Muscle layer of duodenum (tissue), 2 donors: ENCODE data around the gene CFAP45.

Source experiments
- H3K27ac ChIP-seq: one replicate; pipeline ENCODE4 v1.7.0; 2013; ENCODE audit warnings: mild to moderate bottlenecking, low read length
- H3K27me3 ChIP-seq: one replicate; pipeline ENCODE4 v1.7.0; 2013; ENCODE audit warnings: low read depth, mild to moderate bottlenecking, control low read depth, low read length
- H3K36me3 ChIP-seq, 2 donors: one replicate each; pipeline ENCODE4 v1.7.0; 2013; ENCODE audit warnings: low read length in 2 of 2, control low read depth in 1 of 2, mild to moderate bottlenecking in 1 of 2; ENCODE audit not compliant: insufficient read depth in 2 of 2, control insufficient read depth in 1 of 2
- H3K4me1 ChIP-seq, 2 donors: one replicate each; pipeline ENCODE4 v1.7.0; 2013; ENCODE audit warnings: low read length in 2 of 2, mild to moderate bottlenecking in 2 of 2, control low read depth in 1 of 2, moderate library complexity in 1 of 2; ENCODE audit not compliant: insufficient read depth in 2 of 2, control insufficient read depth in 1 of 2
- H3K4me3 ChIP-seq, 2 donors: one replicate each; pipeline ENCODE4 v1.7.0; 2013; ENCODE audit warnings: low read length in 2 of 2, low read depth in 1 of 2, mild to moderate bottlenecking in 1 of 2
- H3K9me3 ChIP-seq, 2 donors: one replicate each; pipeline ENCODE4 v1.7.0; 2013; ENCODE audit warnings: low read length in 2 of 2, control low read depth in 1 of 2, mild to moderate bottlenecking in 1 of 2; ENCODE audit not compliant: control insufficient read depth in 1 of 2
- donor health status: healthy.

CFAP45 gene

DNA sequence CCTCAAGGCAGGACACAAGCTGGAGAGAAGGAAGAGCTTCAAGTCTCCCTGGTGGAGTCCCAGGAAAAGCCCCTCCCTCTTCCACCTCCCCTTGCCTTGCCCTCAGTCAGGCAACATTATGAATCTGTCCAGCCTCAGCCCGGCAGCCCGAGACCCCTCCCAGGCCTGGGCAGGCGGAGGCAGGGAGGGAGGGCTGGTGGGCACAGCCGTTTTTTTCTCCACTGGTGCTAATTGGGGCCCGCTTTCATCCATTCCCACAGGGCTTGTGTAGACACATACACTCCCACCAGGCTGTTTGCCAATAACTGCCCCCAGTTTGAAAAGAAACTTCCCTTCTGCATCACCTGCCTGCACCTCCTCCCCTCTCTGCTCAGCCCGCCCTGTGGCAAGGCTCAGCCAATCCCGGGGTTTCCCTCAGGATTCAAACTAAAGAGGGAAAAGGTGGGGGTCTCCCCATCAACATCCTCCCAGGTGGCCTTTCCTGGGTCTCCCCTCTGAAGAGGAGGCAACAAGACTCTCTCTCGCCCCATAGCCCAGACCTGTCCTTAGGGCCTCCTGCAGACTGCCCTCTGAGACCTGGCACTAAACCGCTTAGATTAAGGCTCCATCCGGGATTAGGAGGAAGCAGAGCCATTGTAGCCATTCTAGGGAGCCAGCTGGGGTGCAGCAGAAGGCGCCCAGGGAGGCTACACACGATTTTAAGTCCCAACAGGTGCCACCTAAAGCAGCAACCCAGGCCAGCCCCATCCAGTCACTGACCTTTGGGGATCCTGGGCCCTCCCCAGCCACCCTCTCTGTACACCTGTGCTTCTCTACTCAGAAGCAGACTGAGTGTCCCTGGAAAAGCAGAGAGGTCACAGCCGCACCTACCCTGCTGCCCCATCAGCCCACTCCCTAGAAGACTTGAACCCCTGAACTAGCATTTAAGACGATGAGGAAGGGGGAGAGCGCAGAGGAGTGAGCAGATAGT is 41.9 kb upstream of the CFAP45 start:
- Histone ChIP-seq H3K27me3 (peaks cover 5% of the 10 kb centered on the region), H3K27ac (no peak overlapping the region), H3K4me3 (no peak overlapping the region), H3K9me3 (no peaks in the 10 kb centered on the region), H3K36me3 (no peaks in the 10 kb centered on the region), H3K4me1 (peaks cover 3 to 14% of the 10 kb centered on the region in 2 donors)

DNA sequence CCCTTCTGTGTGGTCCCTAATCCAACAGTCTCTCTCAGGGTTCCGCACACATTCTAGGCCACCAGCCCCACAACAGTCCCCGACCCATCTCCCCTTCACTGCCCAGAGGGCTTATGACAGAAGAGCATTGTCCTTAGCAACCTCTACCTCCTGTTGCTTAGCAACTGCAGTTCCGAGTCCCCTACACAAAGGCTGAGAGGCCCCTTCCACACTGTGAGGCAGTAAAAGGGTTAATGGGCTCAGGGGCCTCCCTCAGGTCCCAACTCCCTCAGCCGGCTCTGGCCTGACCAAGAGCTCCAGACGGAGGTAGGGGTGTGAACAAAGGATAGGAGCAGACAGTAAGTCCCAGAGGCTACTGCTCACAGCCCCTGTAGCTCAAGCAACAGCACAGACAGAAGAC is 41.2 kb upstream of the CFAP45 start:
- Histone ChIP-seq H3K4me3 (no peak overlapping the region), H3K4me1 (peaks cover 3 to 19% of the 10 kb centered on the region in 2 donors), H3K36me3 (no peaks in the 10 kb centered on the region), H3K9me3 (no peaks in the 10 kb centered on the region), H3K27me3 (peaks cover 5% of the 10 kb centered on the region), H3K27ac (no peak overlapping the region)

DNA sequence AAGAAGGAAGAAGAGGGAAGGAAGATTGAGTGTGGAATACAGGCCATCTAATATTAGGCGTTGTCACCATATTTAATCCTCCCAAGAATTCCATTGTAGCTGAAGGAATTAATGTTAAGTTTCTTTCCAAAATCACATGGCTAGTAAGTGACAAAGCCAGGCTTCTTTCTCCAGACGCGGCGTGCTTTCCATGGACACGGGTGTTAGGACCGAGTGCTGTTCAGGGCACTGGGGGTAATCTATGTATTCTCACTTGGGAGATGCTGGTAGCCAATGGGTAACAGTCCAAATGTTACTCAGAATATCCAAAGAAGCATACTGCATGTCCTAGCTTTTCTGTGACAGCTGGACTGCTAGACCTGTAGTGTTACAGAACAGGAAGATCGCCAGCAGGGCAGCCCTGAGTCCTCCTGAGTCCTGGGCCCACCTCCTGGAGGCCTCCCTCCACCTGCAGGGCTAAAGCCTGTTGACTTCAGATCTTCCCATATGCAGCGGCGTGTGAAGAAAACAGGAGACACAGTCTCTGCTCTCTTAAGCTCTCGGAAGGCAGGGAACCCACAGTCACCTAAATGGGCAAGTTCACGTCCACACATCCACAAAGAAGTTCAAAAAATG is 40.1 kb upstream of the CFAP45 start:
- Histone ChIP-seq H3K4me1 (peaks cover 3 to 11% of the 10 kb centered on the region in 2 donors), H3K9me3 (no peaks in the 10 kb centered on the region), H3K27me3 (peaks cover 5% of the 10 kb centered on the region), H3K27ac (no peak overlapping the region), H3K4me3 (no peak overlapping the region), H3K36me3 (no peaks in the 10 kb centered on the region)

DNA sequence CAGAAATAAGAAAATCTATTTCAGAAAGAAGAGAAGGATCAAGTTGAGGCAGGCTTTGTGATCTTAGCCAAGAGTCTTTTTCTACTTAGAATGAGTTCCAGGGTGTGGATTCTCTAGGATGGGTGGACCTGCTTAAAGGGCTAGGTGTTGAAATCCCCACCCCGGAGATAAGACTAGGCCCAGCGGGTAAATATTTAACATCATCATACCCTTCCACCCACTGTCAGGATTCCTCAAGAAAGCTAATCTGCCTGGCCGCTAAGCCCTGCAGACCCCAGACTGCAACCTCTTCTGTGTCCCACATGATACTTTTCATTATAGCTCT is 39.7 kb upstream of the CFAP45 start:
- H3K27ac ChIP-seq: no peak overlapping the region
- peaks cover 3 to 7% of the 10 kb centered on the region in 2 donors for H3K4me1 ChIP-seq
- no peaks in the 10 kb centered on the region for H3K9me3 ChIP-seq
- no peaks in the 10 kb centered on the region for H3K36me3 ChIP-seq
- H3K4me3 ChIP-seq: no peak overlapping the region
- peaks cover 5% of the 10 kb centered on the region for H3K27me3 ChIP-seq

DNA sequence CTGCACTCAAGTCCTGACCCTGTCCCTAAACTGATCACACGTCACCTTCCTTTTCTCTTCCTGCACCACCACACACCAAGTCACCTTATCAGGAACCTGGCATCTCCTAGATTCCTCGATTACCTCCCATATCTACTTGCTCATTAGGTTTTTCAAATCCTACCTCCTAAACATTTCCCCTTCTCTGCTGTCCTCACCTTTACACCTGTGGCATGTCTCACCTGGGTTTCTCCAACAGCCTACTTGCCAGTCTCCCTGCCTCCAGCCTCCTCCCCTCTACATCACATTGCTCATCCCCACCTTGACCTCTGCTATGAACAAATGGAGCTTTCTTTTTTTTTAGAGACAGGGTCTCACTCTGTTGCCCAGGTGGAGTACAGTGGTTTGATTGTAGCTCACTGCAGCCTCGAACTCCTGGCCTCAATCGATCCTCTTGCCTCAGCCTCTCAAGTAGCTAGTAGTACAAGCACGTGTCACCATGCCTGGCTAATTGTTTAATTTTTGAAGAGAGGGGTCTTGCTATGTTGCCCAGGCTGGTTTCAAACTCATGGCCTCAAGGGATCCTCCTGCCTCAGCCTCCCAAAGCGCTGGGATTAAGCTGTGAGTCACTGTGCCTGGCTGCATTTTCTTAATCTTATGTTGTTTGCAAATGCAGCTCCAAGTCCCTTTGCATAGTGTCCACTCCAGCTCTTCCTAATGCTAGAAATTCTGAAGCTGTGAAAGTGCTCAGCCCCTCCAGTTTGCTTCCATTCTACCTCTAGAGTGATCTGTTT is 39.1 kb upstream of the CFAP45 start:
- Histone ChIP-seq H3K4me1 (peaks cover 3 to 7% of the 10 kb centered on the region in 2 donors), H3K27ac (no peak overlapping the region), H3K27me3 (peaks cover 3% of the 10 kb centered on the region), H3K4me3 (no peak overlapping the region), H3K9me3 (no peaks in the 10 kb centered on the region), H3K36me3 (no peaks in the 10 kb centered on the region)

DNA sequence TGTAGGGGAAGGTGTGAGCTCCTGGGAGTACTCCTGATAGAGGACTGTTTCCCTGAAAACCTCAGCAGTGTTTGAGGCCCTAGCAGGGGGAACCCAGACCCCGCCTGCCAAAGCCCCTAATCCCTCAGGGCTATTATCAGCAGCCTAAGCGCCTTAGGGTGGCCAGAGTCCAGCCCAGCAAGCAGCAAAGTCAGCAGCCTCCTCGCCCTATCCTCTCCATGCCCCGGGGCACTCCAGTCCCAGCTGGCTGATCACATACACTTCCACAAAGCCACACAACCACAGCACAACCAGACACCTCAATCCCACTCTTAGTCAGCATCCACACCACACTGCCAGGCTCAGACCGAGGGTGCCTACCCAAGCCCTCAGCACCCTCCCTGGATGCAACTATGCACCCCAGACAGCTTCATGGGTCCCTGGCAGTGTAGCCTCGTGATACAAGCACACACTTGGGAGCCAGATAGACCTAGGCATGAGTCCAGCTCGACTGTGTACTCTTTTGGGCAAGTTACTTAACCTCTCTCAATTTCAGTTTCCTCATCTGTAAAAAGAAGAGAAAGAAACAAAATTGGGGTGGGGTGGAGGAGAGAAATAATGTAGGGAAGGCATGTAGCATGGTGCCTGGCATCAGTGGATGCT is 38.4 kb upstream of the CFAP45 start:
- H3K27ac ChIP-seq: no peak overlapping the region
- no peaks in the 10 kb centered on the region for H3K27me3 ChIP-seq
- no peaks in the 10 kb centered on the region for H3K9me3 ChIP-seq
- no peak overlapping the region for H3K4me3 ChIP-seq
- no peaks in the 10 kb centered on the region for H3K36me3 ChIP-seq
- peaks cover 3 to 7% of the 10 kb centered on the region in 2 donors for H3K4me1 ChIP-seq

DNA sequence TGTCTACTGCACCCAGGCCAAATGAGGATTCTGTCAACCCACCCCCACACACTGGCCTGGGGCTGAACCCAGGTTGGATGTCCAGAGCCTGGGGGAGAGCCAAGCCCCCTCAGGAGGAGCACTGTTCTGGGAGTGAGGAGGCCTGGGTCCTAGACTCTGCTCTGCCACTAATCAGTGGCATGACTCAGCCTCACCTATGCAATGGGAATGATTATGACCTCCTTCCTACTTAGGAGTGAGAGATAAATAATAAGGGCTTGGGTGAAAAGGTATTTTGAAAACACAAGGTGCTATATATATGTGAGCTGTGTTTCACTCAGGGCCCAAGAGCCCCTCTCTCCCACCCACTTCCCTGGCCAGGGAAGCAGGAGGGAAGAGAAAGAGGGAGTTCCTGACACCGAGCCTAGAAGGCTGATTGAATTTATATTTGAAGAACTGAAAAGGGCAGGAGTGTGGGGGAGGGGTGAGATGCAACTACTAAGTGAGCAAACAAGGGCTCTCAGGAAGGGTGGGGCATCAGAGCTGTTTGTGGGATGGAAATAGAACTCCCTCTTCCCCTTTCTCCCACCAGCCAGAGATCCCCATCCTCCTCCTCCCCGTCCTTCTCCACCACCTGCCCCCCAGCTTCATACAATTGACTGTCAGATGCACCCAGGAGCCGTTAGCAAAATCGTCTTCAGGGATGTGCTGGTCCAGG is 37.2 kb upstream of the CFAP45 start:
- H3K4me3 ChIP-seq: no peak overlapping the region
- no peaks in the 10 kb centered on the region for H3K27me3 ChIP-seq
- no peak overlapping the region for H3K27ac ChIP-seq

DNA sequence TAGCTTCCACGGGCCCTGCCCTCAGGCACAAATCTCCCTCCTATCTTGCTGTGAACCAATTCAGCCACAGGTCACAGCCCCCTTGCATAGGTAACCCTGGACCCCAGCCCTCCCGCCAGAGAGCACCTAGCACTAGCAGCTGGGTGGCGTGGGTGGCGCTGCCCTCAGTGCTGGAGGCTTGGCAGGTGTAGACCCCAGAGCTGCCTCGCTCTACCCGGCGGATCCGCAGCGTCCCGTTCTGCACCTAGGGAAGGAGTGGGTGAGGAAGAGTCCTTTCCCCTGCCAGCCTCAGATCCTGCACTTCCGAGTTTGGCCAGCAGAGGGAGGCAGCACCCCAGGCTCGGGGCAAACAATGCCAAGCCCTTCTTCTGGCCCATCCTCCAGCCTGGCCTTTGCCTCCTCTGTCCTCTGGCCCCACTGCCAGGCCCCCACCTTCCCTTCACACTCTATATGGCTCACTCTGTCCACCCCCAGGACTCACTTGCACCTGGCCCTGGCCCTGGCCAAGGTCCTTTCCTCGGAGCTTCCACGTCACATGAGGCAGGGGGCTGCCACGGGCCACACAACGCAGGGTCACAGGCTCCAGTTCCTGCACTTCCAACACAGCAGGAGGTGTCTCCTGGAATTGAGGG is 36.4 kb upstream of the CFAP45 start:
- H3K4me1 ChIP-seq: peaks cover 3 to 7% of the 10 kb centered on the region in 2 donors
- H3K4me3 ChIP-seq: no peak overlapping the region
- no peaks in the 10 kb centered on the region for H3K36me3 ChIP-seq
- H3K27ac ChIP-seq: no peak overlapping the region
- no peaks in the 10 kb centered on the region for H3K27me3 ChIP-seq
- no peaks in the 10 kb centered on the region for H3K9me3 ChIP-seq

More for the DNA sequence above, 37.2 kb upstream of the CFAP45 start:
- Histone ChIP-seq H3K4me1 (peaks cover 3 to 7% of the 10 kb centered on the region in 2 donors), H3K36me3 (no peaks in the 10 kb centered on the region), H3K9me3 (no peaks in the 10 kb centered on the region)

DNA sequence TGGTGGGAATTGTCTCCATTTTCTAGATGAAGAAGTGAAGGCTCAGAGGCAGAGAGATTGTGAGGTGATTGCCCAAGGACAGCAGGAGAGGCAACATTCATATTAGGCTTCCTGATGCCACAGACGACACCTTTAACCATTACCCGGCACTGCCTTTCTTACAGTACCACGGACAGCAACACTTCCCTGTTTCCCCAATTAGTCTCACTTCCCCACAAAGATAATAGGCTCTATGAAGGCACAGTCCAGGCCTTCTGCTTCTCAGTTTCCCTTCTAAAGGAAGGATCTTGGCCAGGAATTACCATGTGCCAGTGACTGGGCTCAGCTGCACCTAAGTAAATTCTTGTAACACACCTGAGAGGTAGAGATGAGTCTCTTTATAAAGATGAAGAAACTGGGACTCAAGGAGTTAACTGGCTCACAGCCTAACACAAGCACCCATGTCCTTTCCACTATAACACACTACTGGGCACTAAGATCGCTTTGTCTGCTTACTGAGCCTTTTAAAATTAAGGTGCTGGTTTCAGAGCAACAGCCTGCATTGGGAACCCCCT is 35.8 kb upstream of the CFAP45 start:
- Histone ChIP-seq H3K4me3 (no peak overlapping the region), H3K9me3 (no peaks in the 10 kb centered on the region), H3K27ac (no peak overlapping the region), H3K27me3 (no peaks in the 10 kb centered on the region), H3K36me3 (no peaks in the 10 kb centered on the region), H3K4me1 (peaks cover 3 to 7% of the 10 kb centered on the region in 2 donors)

DNA sequence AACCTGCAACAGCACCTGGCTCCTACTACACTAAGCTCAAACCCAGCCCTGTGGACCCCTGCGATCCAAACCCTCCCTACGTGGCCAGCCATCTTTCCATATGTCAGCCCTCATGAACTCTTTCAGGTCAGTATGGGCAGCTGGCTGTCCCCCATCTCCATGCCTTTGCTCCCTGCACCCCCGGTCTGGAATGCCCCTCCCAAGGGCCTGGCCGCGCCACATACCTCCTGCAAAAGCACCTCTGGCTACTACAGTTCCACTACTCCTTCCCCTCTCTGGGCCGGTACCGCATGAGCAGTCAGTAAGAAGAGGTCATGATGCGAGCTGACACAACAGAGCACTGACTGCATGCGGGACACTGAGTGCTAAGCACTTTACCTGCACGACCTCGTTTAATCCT is 35.3 kb upstream of the CFAP45 start:
- no peaks in the 10 kb centered on the region for H3K9me3 ChIP-seq
- peaks cover 3 to 7% of the 10 kb centered on the region in 2 donors for H3K4me1 ChIP-seq
- no peaks in the 10 kb centered on the region for H3K27me3 ChIP-seq
- no peaks in the 10 kb centered on the region for H3K36me3 ChIP-seq
- no peak overlapping the region for H3K27ac ChIP-seq
- H3K4me3 ChIP-seq: no peak overlapping the region
